ENCODE results near the gene NEGR1. TPM values are rescaled to one million over a fixed set of nuclear protein-coding genes. Genes with fewer than 3 reads are reported as not detected.

NEGR1 gene
- total RNA-seq, 1 experiment from 2014 or later, result 0.05 TPM

DNA sequence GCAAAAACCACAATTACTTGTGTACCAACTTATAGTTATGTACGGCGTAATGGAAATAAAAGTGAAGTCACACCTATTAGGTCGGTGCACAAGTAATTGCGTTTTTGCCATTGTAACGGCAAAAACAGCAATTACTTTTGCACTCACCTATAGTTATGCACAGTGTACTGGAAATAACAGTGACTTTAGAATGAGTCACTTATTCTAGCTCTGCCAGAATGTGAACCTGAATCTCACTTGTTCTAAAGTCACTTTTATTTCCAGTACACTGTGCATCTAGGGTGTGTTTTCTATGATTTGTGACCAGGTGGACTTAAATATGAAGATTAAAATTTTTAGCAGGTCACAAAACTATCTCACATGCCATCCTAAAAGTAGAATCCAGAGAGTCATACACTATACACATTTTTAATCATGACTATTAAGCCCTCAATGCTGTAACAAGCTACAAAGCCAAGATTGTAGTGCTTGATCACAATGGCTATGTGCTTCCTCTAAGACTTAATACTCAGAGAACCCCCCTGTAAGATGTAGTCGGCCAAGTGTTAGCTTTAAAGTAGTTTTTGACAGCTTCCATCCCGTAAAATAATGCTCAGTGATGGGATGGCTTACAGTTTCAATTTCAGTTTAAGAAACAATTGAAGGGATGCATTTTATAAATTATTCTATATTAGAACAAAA is 218.8 kb downstream of the NEGR1 start:
- Histone ChIP-seq H3K79me2 (ENCODE audit: insufficient read depth, low read length) (no peaks in the 10 kb centered on the region), H3K9me3 (ENCODE audit: control insufficient read depth in 1 of 2, insufficient read depth in 1 of 2, low read depth in 1 of 2, low read length in 2 of 2) (peaks cover 4 to 5% of the 10 kb centered on the region in 2 experiments; a peak in 2 of 4 replicates), H4K20me1 (ENCODE audit: insufficient read depth) (no peaks in the 10 kb centered on the region), H3K9ac (ENCODE audit: low read length) (no peak overlapping the region), H3K27ac (ENCODE audit: low read depth, low read length) (no peak overlapping the region), H3K4me3 (replicated peaks in 1 of 2; ENCODE audit: low read depth in 1 of 2, low read length in 2 of 2) (no peak overlapping the region), H3K4me1 (ENCODE audit: control insufficient read depth in 1 of 2, insufficient read depth in 2 of 2, low read length in 2 of 2) (no peaks in the 10 kb centered on the region), H3K36me3 (ENCODE audit: control insufficient read depth in 1 of 2, insufficient read depth in 2 of 2, low read length in 2 of 2) (no peaks in the 10 kb centered on the region), H2AFZ (ENCODE audit: low read depth, low read length, poor library complexity, severe bottlenecking) (no peak overlapping the region), H3K9me2 (ENCODE audit: insufficient read depth) (no peaks in the 10 kb centered on the region), H3K4me2 (ENCODE audit: low read length) (no peak overlapping the region), H3K27me3 (ENCODE audit: insufficient read depth, low read length) (no peaks in the 10 kb centered on the region)
- intact Hi-C loops (cut with micrococcal nuclease), result no loop called here
- ChIA-PET CTCF (no interaction called here), POLR2A (no interaction called here), RAD21 (ENCODE audit: low non-redundant PET in 1 of 2, low total read pairs in 2 of 2, uncharacterized antibody in 2 of 2, unreplicated experiment in 2 of 2) (no interaction called here)
- no peak for TF ChIP-seq EZH2phosphoT487 (IDR thresholded peaks at IDR 0.05; ENCODE audit: borderline replicate concordance)
- TF ChIP-seq POLR2AphosphoS5 (IDR thresholded peaks at IDR 0.05; ENCODE audit: low read depth, low read length), result no peak
- TF ChIP-seq, protein P1, sequence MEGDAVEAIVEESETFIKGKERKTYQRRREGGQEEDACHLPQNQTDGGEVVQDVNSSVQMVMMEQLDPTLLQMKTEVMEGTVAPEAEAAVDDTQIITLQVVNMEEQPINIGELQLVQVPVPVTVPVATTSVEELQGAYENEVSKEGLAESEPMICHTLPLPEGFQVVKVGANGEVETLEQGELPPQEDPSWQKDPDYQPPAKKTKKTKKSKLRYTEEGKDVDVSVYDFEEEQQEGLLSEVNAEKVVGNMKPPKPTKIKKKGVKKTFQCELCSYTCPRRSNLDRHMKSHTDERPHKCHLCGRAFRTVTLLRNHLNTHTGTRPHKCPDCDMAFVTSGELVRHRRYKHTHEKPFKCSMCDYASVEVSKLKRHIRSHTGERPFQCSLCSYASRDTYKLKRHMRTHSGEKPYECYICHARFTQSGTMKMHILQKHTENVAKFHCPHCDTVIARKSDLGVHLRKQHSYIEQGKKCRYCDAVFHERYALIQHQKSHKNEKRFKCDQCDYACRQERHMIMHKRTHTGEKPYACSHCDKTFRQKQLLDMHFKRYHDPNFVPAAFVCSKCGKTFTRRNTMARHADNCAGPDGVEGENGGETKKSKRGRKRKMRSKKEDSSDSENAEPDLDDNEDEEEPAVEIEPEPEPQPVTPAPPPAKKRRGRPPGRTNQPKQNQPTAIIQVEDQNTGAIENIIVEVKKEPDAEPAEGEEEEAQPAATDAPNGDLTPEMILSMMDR (IDR thresholded peaks at IDR 0.05 in 2 of 3, conservative IDR thresholded peaks at IDR 0.05 in 1 of 3; ENCODE audit: borderline replicate concordance in 1 of 3, insufficient read depth in 1 of 3, low read depth in 2 of 3, low read length in 2 of 3), result no peak
- no peak for TF ChIP-seq JUND (IDR thresholded peaks at IDR 0.05)
- TF ChIP-seq, protein P2, sequence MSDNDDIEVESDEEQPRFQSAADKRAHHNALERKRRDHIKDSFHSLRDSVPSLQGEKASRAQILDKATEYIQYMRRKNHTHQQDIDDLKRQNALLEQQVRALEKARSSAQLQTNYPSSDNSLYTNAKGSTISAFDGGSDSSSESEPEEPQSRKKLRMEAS (IDR thresholded peaks at IDR 0.05), result no peak
- no peak for TF ChIP-seq YY1 (IDR thresholded peaks at IDR 0.05; ENCODE audit: extremely low read depth, insufficient replicate concordance, low read depth, low read length)
- no peak for ATAC-seq
- BruUV-seq (replicated peaks), result no TSS peak
- no peak for DNase-seq (ENCODE audit: low read depth, low spot score)

DNA sequence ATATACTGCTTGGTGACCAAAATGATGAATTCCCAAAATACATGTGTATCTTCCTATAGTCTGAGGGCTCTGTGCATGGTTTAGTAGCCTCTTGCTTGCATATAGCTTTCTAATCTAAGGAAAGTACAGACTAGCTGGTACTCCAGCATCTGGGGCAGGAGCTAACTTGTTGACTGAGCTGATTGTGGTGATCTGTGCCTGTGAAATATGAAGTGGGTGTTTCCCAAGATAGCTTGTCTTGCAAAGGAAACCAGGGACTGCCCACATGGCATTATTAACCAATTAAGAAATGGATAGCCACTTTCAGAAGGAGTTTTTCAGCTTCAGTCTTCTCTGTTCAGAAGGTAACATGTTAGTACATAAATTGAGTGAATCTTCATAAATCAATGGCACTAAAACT is 219.8 kb downstream of the NEGR1 start:
- no TSS peak for BruUV-seq (replicated peaks)
- Histone ChIP-seq H3K4me2 (ENCODE audit: low read length) (no peak overlapping the region), H3K9ac (ENCODE audit: low read length) (no peak overlapping the region), H3K4me3 (replicated peaks in 1 of 2; ENCODE audit: low read depth in 1 of 2, low read length in 2 of 2) (no peak overlapping the region), H3K27me3 (ENCODE audit: insufficient read depth, low read length) (no peaks in the 10 kb centered on the region), H4K20me1 (ENCODE audit: insufficient read depth) (no peaks in the 10 kb centered on the region), H3K9me2 (ENCODE audit: insufficient read depth) (no peaks in the 10 kb centered on the region), H3K36me3 (ENCODE audit: control insufficient read depth in 1 of 2, insufficient read depth in 2 of 2, low read length in 2 of 2) (no peaks in the 10 kb centered on the region), H3K9me3 (ENCODE audit: control insufficient read depth in 1 of 2, insufficient read depth in 1 of 2, low read depth in 1 of 2, low read length in 2 of 2) (peaks cover 4 to 8% of the 10 kb centered on the region in 2 experiments; a peak in 2 of 4 replicates), H2AFZ (ENCODE audit: low read depth, low read length, poor library complexity, severe bottlenecking) (no peak overlapping the region), H3K27ac (ENCODE audit: low read depth, low read length) (no peak overlapping the region), H3K4me1 (ENCODE audit: control insufficient read depth in 1 of 2, insufficient read depth in 2 of 2, low read length in 2 of 2) (no peaks in the 10 kb centered on the region), H3K79me2 (ENCODE audit: insufficient read depth, low read length) (no peaks in the 10 kb centered on the region)
- ChIA-PET RAD21 (ENCODE audit: low non-redundant PET in 1 of 2, low total read pairs in 2 of 2, uncharacterized antibody in 2 of 2, unreplicated experiment in 2 of 2) (no interaction called here), CTCF (no interaction called here), POLR2A (no interaction called here)
- no peak for DNase-seq (ENCODE audit: low read depth, low spot score)
- TF ChIP-seq SP1 (IDR thresholded peaks at IDR 0.05; ENCODE audit: low read depth), result no peak
- intact Hi-C loops (cut with micrococcal nuclease), result no loop called here
- no peak for ATAC-seq
